ENCODE measurements around the gene HADHA.
A peak's percentile ranks its signal among the peaks of the same experiment; 100 is the strongest.

HADHA gene

DNA sequence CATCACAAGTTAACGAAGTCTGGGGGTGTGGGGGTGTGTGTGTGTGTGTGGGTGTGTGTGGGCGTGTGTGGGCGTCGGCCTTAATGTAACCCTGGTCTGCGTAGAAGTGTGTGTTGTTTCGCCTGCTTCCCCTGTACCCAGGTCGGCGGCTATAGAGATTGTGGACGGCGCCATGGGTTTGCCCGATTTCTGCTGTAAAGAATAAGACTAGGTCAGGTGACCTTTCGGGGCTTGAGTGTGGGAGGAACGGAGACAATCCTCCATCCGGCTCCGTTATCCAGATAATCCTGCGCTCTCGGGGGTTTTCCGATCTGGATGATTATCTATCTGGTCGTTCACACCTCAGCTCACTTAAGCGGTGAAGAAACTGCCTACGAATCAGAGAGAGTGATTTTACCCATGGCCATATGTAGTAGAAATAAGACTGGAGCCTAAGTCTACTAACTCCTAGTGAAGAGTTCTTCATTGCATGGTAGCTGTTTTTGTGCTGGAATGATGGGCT, 850 bp upstream of the HADHA start:
- DNase-seq (ENCODE audit: low spot score), result peak; percentile 14

DNA sequence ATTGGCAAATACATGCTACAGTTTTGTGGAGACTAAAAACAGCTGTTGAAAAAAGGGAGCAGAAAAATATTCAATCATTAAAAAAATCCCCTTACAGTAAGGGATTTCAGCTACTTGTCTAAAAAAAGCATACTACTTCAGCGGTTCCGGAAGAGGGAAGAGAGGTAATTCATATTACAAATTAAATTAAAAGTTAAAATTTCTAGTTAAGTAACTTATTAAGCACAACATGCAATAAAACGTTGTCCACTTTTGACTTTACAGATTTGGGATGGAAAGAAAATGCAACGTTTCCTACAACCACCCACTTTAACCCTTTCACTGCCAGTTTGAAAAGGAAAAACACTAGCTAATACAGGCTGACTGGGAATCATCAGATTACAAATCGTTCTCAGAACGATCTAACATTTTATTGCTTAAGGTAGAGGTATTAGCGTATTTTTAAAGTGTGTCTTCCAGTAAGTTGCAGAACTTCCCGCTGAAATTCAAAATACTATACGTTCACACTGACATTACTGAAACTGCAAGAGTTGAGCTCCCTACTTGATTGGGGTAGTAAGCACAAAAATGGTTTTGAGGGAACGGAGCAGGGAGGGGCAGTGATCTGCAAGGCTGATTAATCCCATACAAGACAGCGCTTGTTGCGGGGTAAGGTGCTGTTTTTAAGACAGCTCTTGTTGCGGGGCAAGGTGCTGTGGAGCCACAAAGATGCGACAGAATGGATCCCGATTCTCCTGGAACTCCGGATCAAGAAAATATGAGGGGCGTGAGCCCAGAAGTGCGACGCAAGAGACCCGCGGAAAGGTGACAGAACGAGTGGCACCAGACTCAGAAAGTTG, 743 bp downstream of the HADHA start:
- peak; percentile 5 for DNase-seq (ENCODE audit: low spot score)

DNA sequence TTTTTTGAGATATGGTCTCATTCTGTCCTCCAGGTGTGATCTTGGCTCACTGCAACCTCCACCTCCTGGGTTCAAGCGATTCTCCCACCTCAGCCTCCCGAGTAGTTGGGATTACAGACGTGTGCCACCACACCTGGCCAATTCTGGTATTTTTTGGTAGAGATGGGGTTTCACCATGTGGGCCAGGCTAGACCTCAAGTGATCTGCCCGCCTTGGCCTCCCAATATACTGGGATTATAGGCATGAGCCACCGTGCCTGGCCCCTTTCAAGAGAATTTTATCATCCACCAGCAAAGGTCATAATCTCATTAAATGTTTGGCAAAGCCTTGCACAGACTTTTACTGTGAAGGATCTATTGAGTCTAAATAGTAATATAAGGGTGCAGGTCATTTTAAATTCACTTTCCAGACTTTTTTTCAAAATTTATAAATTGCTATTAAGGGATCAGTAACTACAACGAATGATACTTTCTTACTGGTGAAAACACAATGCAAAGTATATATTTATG, 2.5 kb downstream of the HADHA start:
- DNase-seq (ENCODE audit: low spot score), result no peak

DNA sequence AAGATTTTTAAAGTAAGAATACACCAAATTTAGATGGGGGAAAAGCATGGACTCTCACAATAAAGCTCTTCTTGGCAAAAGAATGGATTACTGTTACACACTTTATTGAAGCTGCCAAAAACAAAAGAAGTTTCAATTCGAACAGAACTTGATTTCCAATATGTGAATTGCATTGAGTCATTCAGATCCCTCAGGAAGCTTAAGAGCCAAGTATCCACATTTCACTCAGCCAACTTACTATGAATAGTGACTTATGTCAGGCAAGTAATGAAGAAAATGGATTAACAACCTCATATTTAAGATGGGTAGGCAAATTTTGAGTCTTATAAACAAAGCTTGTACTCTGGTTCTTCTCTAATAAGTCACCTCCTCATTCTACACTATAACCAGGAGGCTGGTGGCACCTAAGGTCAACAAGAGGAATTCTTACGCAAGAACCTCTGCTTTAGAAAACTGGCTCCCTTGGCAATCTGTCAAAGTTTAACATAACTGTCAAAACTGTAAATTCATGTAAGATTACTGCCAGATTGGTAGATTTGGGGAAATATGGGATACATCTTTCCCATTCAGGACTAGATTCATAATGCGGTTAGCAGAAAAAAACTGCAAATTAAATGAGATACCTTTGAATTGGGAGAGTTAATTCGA, 6.0 kb downstream of the HADHA start:
- DNase-seq (ENCODE audit: low spot score), result peak; percentile 36

DNA sequence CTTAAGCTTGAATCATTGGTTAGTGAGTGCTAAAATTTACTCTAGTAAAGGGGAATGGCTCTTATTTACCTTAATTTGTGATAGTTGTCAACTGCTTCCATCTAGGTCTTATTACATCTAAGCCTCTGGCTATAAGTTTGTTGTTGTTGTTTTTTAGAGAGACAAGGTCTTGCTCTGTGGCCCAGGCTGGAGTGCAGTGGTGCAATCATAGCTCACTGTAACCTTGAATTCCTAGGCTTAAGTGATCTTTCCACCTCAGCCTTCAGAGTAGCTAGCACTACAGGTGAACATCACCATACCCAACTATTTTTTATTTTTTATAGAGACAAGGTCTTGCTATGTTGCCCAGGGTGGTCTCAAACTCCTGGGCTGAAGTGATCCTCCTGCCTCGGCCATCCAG, 6.6 kb downstream of the HADHA start:
- DNase-seq (ENCODE audit: low spot score), result no peak

DNA sequence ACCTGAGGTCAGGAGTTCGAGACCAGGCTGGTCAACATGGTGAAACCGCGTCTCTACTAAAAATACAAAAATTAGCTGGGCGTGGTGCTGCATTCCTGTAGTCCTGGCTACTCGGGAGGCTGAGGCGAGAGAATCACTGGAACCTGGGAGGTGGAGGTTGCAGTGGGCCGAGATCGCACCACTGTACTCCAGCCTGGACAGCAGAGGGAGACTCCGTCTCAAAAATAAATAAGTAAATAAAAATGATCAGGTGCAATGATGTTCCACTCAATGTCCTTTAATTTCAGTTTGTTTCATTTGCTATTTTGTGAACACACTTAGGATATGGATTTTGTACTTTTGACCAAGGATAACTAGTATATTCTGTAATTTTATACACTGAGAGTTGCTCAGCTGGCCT, 9.3 kb downstream of the HADHA start:
- DNase-seq (ENCODE audit: low spot score), result no peak

DNA sequence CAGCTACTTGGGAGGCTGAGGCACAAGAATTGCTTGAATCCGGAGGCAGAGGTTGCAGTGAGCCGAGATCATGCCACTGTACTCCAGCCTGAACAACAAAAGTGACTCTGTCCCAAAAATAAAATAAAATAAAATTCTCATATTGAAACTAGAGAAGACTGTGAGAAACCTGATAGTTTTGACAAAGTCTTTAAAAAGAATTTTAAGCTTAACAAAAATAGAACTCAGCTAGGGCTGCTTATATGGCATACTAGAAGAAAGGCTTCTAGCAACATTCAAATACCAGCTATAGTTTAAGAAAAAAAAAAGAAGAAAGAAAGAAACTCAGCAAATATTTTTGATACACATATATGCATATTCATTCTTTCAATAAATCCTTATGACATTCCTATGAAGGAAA, 13.6 kb downstream of the HADHA start:
- no peak for DNase-seq (ENCODE audit: low spot score)

DNA sequence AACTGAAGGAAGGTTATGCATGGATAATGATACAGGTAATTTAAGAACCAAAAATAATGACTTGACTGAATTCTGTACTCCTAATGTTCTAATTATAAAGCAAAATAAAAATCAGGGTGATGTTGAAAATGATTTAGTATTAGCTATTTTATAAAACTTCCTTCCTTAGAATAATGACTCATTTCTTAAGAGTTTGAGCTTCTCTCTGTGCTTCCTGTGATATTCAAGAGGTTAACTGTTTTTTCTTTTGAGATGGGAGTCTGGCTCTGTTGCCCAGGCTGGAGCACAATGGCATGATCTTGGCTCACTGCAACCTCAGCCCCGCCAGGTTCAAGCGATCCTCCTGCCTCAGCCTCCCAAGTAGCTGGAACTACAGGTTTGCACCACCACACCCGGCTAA, 14.8 kb downstream of the HADHA start:
- no peak for DNase-seq (ENCODE audit: low spot score)

DNA sequence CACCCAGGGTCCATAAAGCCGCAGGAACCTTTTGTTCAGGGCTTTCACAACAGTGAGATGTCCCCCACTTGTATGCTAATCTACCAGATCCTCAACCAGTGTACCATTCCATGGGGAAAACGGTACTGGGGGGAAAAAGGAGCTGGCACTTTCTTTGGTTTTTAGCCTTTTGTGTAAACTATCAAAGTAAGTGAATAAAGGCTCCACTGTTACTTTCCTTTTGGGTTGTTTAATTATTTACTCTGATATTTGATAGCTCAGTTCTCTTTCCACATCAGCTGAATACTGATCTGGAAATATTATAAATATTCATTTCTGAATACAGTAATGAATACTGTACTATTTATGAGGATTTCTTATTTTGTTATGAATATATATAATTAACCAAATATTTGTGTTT, 20.3 kb downstream of the HADHA start:
- DNase-seq (ENCODE audit: low spot score), result no peak

DNA sequence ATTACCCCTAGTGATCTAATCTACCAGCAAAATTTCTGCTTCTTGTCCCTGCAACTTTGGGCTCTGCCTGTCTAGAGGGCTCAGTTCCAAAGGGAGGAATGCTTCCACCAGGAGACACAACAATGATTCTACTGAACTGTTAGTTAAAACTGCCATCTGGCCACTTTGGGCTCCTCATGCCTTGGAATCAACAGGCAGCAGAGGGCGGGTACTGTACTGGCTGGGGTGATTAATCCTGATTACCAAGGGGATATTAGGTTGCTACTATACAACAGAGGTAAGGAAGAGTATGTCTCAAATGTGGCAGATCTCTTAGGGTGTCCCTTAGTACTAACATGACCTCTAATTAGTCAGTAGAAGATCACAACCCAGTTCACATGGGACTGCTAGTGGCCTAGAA, 21.4 kb downstream of the HADHA start:
- DNase-seq (ENCODE audit: low spot score), result no peak

DNA sequence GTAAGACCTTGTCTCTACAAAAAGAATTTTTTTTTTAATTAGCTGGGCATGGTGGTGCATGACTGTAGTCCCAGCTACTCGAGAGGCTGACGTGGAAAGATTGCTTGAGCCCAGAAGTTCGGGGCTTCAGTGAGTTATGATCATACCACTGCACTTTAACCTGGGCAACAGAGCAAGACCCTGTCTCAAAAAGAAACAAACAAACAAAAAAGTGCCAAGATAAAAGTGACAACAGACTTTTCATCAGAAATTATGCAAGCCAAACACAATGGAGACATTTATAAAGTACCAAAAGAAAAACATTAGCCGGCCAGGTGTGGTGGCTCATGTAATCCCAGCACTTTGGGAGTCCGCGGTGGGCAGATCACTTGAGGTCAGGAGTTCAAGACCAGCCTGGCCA, 26.7 kb downstream of the HADHA start:
- DNase-seq (ENCODE audit: low spot score), result no peak

DNA sequence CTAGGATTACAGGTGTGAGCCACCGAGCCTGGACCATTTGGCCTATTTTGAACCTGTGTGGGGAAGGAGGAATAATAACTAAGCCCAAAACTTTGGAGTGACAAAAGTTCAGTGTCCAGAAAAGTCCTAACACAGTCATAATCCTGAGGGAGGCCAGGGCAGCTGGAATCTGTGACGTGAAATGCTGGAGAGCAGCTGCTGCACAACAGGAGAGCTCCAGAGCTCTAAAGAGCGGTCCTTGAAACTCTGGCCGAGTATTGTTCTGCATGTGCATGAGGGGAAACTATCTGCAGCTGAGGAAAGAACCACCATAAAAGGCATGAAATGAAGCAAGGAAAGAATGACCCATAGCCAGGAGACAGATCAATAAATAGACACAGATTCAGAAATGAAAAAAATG, 27.8 kb downstream of the HADHA start:
- DNase-seq (ENCODE audit: low spot score), result no peak

DNA sequence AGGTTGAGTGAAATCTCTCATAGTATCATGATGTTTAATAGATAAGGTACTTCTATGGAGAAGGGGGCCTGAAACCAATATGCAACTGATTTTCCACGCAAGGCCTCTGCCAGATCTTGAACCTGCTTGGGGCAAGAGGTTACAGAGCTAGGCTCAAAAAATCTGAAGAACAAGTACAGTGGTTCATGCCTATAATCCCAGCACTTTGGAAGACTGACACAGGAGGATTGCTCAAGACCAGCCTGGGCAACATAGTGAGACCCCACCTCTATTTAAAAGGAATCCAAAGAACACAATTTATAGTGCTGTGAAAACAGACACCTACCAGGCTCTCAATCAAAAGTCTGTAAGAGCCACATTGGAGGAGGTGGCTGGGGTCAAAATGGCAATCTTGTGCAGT, 28.6 kb downstream of the HADHA start:
- no peak for DNase-seq (ENCODE audit: low spot score)

DNA sequence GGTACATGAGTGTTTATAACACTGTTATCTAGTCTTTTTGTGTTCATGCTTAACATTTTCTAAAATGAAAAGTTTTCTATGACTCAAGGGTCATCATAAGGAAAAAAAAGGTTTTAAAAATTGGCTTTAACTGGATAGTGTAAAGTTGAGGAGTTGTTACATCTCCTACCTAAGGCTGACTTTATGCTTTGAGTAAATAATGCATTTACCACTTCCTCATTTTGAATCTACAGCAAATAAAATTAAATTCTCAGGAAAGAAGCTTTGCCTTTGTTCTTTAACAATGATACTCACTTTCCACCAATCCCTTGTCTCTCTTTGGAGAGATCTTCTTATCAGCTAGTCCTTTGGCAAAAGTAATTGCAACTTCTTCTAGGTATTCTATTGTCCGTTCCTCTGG, 29.7 kb downstream of the HADHA start:
- no peak for DNase-seq (ENCODE audit: low spot score)

DNA sequence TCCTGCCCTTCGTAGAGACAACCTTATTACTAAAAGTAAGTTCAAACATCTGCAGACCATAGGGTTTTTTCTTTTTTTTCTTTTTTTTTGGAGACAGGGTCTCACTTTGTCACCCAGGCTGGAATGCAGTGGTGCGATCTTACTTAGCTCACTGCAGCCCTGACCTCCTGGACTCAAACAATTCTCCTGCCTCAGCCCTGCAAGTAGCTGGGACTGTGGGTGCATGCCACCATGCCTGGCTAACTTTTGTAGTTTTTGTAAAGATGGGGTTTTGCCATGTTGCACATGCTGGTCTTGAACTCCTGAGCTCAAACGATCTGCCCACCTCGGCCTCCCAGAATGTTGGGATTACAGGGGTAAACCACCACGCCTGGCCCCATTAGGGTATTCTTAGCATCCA, 32.4 kb downstream of the HADHA start:
- DNase-seq (ENCODE audit: low spot score), result no peak

DNA sequence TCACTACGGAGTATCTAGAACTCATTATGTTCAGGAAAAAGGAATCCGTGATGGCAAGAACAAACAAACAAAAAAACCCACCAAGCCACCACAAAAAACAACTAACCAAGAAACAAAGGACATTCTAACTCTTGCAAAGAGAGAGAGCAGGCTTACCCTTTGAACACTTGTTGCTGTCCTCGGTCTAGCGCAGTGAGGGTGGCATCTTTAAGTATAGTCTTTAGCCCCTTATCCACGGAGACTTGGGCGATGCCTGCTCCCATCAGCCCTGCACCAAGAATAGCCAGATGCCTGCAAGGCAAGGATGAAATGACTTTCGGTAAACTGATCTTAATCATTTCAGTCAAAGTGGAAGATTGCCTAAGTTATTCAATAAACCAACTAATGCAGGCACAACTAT, 40.5 kb downstream of the HADHA start:
- DNase-seq (ENCODE audit: low spot score), result no peak

DNA sequence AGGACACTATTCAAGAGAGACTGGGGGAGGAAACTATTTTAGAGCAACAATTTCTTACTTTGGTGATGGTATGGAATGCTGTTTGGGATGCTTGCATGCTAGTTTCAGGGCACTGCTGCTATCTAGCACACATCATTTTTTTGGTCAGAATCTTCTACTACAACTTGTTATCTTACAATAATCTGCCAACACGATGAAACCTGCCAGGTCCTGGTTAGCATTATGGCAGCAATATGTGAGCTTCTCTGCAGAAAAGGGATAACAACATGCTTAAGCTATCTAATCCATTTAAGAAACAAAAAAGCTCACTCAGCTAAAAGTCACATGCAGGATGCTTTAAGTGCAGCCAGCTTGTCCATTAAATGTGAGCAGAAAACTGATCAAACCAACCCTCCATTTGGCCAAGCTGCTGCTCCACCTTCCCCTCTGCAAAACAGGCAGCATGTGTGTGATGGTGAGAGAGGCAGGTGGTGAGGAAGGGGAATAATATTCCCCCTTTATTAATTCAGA, 41.4 kb downstream of the HADHA start:
- DNase-seq (ENCODE audit: low spot score), result no peak

DNA sequence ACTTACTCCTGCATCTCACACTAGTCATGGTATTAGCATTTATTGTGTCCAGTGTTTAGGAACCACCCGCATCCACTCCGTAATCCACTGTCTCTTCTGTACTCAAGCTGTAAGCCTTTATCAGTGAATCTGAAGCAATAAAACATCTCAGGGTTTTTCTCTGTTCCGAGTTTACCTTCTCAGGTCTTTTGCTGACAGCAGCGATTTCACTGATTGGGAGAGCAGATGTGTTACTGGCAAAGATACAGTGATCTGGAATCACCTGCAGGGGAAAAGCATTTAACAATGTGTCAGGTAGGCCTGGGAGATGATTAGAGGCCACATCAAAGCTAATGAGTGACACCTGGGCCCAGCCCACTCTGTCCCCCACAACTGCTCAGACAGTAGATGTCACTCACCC, 46.9 kb downstream of the HADHA start:
- no peak for DNase-seq (ENCODE audit: low spot score)

DNA sequence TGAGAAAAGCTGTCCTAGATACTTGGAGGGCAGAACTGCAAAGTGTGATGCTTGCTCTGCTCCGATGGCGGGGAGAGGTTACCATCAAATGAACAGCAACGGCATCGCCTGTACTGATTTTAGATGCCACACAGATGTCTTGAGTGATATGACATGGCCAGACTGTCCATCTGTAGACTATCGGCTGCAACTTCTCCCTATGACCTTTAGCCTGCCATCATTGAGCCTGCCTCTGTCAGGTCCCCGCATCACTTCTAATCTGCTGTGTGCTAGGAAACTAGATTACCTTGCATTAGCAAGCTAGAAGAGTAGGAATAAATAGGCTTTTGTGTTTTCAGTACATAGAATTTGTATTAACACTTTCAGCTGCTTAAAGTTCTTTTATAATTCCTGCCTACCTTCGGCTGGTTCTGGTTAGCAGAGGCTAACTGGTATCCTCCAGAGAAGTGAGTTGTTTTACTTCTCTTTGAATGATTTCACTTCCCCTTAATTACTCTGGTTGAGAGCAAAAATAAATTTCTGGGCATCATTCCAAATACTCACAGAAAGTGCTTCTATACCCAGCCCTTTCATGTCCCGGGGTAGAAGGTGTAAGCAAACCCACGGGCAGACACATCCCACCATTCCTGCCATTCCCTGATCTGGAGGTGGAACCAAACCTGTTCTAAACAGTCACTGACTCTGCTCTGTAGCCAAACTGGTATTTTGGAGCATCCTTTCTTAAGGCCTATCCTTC, 47.6 kb downstream of the HADHA start:
- no peak for DNase-seq (ENCODE audit: low spot score)

DNA sequence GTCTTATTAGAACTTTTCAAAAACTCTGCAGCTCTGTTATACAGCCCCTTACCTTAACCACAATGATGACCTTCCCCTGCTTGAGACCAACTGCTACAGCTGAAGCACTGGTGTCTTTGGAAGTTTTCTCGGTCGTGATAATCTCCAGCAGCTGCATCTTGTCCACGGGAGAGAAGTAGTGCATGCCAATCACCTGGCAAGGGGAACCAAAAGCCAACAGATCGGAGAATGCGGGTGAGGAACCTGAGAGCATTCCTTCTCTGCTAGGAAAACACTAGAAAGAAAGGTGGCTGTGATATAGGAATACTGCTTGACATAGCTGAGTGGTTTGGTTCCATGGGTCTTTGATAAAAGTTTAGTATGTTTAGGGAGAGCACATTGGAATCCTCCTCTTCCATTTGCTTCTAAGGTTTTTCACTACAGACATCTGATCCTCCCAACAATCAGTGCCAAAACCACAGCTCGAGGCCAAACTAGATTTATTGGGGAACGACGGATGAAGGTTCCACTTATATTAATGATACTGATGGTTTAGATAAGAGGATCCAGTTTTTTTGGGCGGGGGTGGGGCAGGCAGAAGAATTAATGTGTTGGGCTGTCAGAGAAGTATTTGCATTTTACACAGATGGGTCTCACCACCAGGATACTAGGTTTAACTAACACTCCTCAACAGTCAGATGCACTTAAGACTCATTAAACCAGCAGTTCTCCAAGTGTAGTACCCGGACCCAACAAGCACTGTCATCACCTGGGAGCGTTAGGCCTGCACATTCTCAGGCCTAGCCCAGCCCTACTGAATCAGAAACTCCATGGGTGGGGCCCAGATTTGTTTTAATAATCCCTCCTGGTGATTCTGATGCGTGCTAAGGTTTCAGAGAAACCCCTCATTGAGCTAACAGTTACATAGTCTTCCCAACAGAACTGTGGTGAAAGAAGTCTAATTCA, 49.1 kb downstream of the HADHA start:
- no peak for DNase-seq (ENCODE audit: low spot score)

DNA sequence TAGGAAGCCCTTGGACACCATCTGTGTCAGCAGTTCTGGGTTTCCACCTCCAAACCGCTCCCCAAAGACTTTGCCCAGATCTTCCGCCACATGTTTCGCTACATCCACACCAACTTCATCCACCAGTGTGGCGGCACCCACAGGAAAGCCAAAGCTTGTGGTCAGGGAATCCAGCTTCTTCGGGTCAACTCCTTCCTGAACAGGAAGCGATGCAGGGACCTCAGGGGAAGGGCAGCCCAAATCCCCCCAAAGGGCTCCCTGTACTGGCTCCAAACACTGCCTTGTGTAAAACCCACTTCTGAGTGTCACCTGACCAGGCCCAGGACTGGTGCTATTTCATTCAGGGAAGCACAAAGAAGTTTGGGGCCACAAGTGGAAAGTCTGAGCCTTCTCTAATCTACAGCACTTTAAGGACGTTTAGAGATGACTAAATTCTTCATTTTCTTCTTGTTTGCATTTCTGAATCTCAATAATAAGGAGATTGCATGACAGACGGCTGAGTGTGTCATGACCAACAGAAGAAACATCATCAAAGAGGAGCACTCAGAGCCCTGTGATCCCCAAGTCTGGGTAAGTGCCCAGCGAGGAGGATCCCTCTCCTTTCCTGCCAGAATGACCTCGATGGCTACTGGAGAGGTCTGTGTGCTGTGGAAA, 50.7 kb downstream of the HADHA start:
- no peak for DNase-seq (ENCODE audit: low spot score)

All from HuH-7 (cell line).